HepG2 (cell line): ENCODE data around the gene SIAH1. TPM values are rescaled to one million over a fixed set of nuclear protein-coding genes. Genes with fewer than 3 reads are reported as not detected.

ENCODE experiments used
- ARID2 ChIP-seq: sonication (generic); formaldehyde crosslinking; IDR thresholded peaks from 2 replicates; pipeline ENCODE4 v1.8.1; 2022; ENCODE audit warnings: mild to moderate bottlenecking, missing genetic modification reagents, borderline replicate concordance
- BORCS8-MEF2B ChIP-seq: sonication (generic); formaldehyde crosslinking; IDR thresholded peaks from 2 replicates; pipeline ENCODE4 v1.8.0; 2022; ENCODE audit warnings: mild to moderate bottlenecking, missing genetic modification reagents
- CHCHD3 ChIP-seq: sonication (generic); formaldehyde crosslinking; IDR thresholded peaks from 2 replicates; pipeline ENCODE4 v1.8.0; 2022; ENCODE audit warnings: mild to moderate bottlenecking, missing genetic modification reagents, moderate library complexity
- CREM ChIP-seq, 2 experiments: sonication (generic) in 1 of 2; formaldehyde crosslinking in 1 of 2; IDR thresholded peaks; 2 replicates each; pipeline versions ENCODE4 v1.4.0 to v1.6.1; 2016 to 2020; ENCODE audit warnings: antibody characterized with exemption in 1 of 2, mild to moderate bottlenecking in 1 of 2, missing genetic modification reagents in 1 of 2
- ELF4 ChIP-seq: sonication (generic); formaldehyde crosslinking; IDR thresholded peaks from 2 replicates; pipeline ENCODE4 v1.5.0; 2020; ENCODE audit warnings: missing genetic modification reagents, mild to moderate bottlenecking, moderate library complexity, borderline replicate concordance
- IRX3 ChIP-seq: sonication (generic); formaldehyde crosslinking; IDR thresholded peaks from 2 replicates; pipeline ENCODE4 v1.8.1; 2023; ENCODE audit warnings: mild to moderate bottlenecking, low read depth, missing genetic modification reagents, borderline replicate concordance
- MAZ ChIP-seq, 2 experiments: sonication (generic) in 1 of 2; formaldehyde crosslinking in 1 of 2; IDR thresholded peaks; 2 replicates each; pipeline versions ENCODE4 v1.5.0 to v1.6.1; 2012 to 2020; ENCODE audit warnings: low read depth in 2 of 2, mild to moderate bottlenecking in 2 of 2, borderline replicate concordance in 1 of 2, improper control_type of control experiment in 1 of 2, low read length in 1 of 2, missing genetic modification reagents in 1 of 2, moderate library complexity in 1 of 2
- SMYD3 ChIP-seq: sonication (generic); formaldehyde crosslinking; IDR thresholded peaks from 2 replicates; pipeline ENCODE4 v1.8.1; 2023; ENCODE audit warnings: mild to moderate bottlenecking, missing genetic modification reagents
- SOX5 ChIP-seq: IDR thresholded peaks from 2 replicates; pipeline ENCODE4 v1.6.1; 2016; ENCODE audit warnings: borderline replicate concordance
- XRCC5 ChIP-seq: fragments of 200-400 bp; formaldehyde crosslinking; optimal IDR thresholded peaks from 2 replicates; pipeline ENCODE3; 2017; ENCODE audit warnings: mild to moderate bottlenecking, low read length
- ZBTB7B ChIP-seq: sonication (generic); formaldehyde crosslinking; IDR thresholded peaks from 2 replicates; pipeline ENCODE4 v1.4.0; 2020; ENCODE audit warnings: missing genetic modification reagents
- ZFP82 ChIP-seq: sonication (generic); formaldehyde crosslinking; IDR thresholded peaks from 2 replicates; pipeline ENCODE4 v1.5.1; 2020; ENCODE audit warnings: mild to moderate bottlenecking, missing genetic modification reagents, borderline replicate concordance
- ZNF431 ChIP-seq: sonication (generic); formaldehyde crosslinking; IDR thresholded peaks from 2 replicates; pipeline ENCODE4 v1.9.0; 2022; ENCODE audit warnings: missing genetic modification reagents, low read depth, mild to moderate bottlenecking, borderline replicate concordance
- ZNF609 ChIP-seq: sonication (generic); formaldehyde crosslinking; IDR thresholded peaks from 2 replicates; pipeline ENCODE4 v1.4.0; 2020; ENCODE audit warnings: mild to moderate bottlenecking, missing genetic modification reagents, borderline replicate concordance
- ZNF670 ChIP-seq: sonication (generic); formaldehyde crosslinking; IDR thresholded peaks from 2 replicates; pipeline ENCODE4 v1.8.0; 2022; ENCODE audit warnings: mild to moderate bottlenecking, missing genetic modification reagents, borderline replicate concordance
- ZNF678 ChIP-seq: sonication (generic); formaldehyde crosslinking; IDR thresholded peaks from 2 replicates; pipeline ENCODE4 v1.4.0; 2020; ENCODE audit warnings: mild to moderate bottlenecking, missing genetic modification reagents
- ZNF687 ChIP-seq: sonication (generic); formaldehyde crosslinking; IDR thresholded peaks from 2 replicates; pipeline ENCODE4 v1.5.1; 2020; ENCODE audit warnings: mild to moderate bottlenecking, missing genetic modification reagents, moderate library complexity
- polyA plus RNA-seq, 8 experiments: library from polyadenylated mRNA; depleted of rRNA in 3 of 8; stranded (reverse) in 7 of 8; unstranded in 1 of 8; fragments of >200 nt; fragmentation: Illumina TruSeq in 4 of 8; extraction: Trizol in 4 of 8; gene quantifications; 2 replicates each; pipeline versions ENCODE4 v1.2.1 to v1.2.3, GENCODE V29; 2011 to 2016; ENCODE audit warnings: low read depth in 4 of 8, missing spikeins in 1 of 8, mixed read lengths in 1 of 8; ENCODE audit not compliant: insufficient read depth in 1 of 8
- total RNA-seq, 5 experiments: library from RNA; depleted of rRNA; stranded (reverse); fragments of >200 nt; fragmentation: Illumina TruSeq; extraction: Trizol; gene quantifications; 2 replicates each; pipeline ENCODE4 v1.2.3, GENCODE V29; 2016; ENCODE audit warnings: low read depth in 1 of 5

The SIAH1 gene
- total and polyA plus RNA-seq, 2 of the 13 experiments (the other 11 are each of a cell fraction or from before 2014, with no cell fraction given) = 16.0 to 28.6 TPM

- TF ChIP-seq ZNF678 (CRISPR knock-in tag) (no peak), ZNF670 (no peak), SMYD3 (peak; percentile 63; the same call in 1 of the 2 replicates), MAZ (IDR thresholded peaks at IDR 0.05; ENCODE audit: borderline replicate concordance, low read depth, low read length) (no peak), MAZ (CRISPR knock-in tag; IDR thresholded peaks at IDR 0.05; ENCODE audit: low read depth) (0 out of 2 replicates have a peak, but pooled peaks have one; percentile 18), ZNF431 (CRISPR knock-in tag) (no peak; the same call in 1 of the 2 replicates), ZBTB7B (peak; percentile 76; the same call in 1 of the 2 replicates), ZNF687 (CRISPR knock-in tag) (peak; percentile 74), BORCS8-MEF2B (peak; percentile 93), ELF4 (CRISPR knock-in tag) (no peak), IRX3 (CRISPR knock-in tag) (no peak), XRCC5 (peak; percentile 86), SOX5 (CRISPR knock-in tag) (peak; percentile 71), ZFP82 (CRISPR knock-in tag) (no peak), ARID2 (CRISPR knock-in tag) (peak; percentile 62; the same call in 1 of the 2 replicates), CREM (IDR thresholded peaks at IDR 0.05) (peak; percentile 58; the same call in 1 of the 2 replicates), CREM (CRISPR knock-in tag; IDR thresholded peaks at IDR 0.05) (no peak), ZNF609 (CRISPR knock-in tag) (peak; percentile 72), CHCHD3 (CRISPR knock-in tag) (no peak)
Measured at GRCh38 chr16:48409839-48410632, 24.8 kb upstream of the SIAH1 start (continued).
